DMS153 (cell line): ENCODE data around the gene CXADR.
"Not testable (repeated sequence)": the region's sequence is repeated elsewhere in the genome, so short reads cannot be mapped to it uniquely, and the experiment has no call there.

Experiments
- DNase-seq: peaks from one replicate; lab custom pipeline; 2025; lab: John Stamatoyannopoulos, UW

The CXADR gene

DNA sequence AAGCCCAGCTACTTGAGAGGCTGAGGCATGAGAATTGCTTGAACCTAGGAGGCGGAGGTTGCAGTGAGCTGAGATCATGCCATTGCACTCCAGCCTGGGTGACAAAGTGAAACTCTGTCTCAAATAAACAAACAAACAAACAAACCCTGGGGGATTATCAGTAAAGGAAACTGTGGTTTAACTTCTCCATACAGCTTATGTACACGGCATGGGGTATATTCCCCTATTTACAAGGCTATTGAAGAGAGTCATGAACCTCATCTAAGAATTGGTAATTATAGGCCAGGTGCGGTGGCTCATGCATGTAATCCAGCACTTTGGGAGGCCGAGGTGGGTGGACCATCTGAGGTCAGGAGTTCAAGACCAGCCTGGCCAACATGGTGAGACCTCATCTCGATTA, 9.9 kb upstream of the CXADR start:
- DNase-seq, result not testable (repeated sequence)

DNA sequence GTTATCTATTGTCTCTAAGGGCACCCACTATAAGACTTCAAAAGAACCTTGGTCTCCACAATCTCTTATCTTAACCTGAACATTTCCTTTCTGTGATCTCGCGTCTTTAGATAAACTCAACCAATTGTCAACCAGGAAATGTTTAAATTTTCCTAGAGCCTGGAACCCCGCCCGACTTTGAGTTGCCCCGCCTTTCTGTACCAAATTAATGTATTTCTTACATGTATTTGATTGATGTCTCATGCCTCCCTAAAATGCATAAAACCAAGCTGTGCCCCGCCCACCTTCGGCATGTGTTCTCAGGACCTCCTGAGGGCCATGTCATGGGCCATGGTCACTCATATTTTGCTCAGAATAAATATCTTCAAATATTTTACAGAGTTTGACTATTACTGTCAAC, 5.9 kb upstream of the CXADR start:
- DNase-seq, result no peak

DNA sequence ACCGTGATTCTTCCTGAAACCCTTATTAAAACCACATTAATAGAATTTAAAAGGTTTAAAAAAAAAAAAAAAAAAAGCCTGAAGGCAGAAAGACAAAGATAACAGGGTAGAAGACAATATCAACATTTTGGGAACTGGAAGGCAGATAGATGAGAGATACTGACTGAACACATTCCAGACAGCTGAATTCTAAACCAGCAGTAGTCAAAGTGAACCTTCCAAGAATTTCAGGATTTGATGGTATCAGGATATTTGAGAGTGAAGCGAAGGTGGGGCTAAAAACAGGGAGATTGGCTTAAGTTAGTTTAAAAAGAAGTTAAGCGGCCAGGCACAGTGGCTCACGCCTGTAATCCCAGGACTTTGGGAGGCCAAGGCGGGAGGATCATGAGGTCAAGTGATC, 5.3 kb upstream of the CXADR start:
- no peak for DNase-seq

DNA sequence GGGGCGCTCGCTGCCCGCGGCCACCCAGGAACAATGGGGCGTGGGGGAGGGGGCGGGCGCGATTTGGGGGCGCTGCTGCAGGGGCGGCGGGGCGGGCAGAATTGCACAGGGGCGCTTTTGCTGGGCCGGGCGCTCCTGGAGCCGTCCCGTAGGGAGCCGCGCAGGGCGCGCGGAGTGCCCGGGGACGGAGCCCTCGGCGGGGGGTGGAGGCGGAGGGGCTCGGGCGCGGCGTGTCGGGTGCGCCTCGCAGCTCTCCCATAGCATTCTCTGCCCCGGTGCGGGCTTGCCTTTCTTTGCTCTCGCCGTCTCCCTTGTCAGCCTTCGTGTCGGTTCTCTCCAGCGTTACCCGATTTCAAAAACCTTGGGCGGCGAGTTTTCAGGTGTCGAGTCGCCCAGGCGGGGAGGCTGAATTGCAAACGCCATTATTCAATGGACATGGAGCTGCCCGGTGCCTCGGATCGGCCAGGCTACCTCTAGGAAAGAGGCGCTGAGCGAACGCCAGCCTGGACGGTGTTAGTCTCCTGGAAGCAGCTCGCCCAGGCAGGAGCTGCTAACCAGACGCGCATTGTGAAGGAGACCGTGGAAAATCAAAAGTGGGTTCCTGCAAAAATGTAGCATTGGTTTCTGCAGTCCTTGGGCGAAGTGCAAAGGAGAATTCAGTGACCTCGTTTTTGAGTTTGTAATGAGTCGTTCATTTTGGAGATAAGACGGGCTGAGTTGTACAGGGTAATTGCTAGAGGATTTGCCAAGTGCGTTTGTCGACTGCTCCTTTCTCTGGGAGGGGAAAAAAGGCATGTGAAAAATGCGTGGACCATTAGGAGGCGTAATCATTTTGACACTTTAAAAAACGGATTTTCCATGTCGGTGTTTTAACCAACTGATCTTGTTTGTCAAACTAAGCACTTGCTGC, 626 bp downstream of the CXADR start:
- DNase-seq, result no peak

DNA sequence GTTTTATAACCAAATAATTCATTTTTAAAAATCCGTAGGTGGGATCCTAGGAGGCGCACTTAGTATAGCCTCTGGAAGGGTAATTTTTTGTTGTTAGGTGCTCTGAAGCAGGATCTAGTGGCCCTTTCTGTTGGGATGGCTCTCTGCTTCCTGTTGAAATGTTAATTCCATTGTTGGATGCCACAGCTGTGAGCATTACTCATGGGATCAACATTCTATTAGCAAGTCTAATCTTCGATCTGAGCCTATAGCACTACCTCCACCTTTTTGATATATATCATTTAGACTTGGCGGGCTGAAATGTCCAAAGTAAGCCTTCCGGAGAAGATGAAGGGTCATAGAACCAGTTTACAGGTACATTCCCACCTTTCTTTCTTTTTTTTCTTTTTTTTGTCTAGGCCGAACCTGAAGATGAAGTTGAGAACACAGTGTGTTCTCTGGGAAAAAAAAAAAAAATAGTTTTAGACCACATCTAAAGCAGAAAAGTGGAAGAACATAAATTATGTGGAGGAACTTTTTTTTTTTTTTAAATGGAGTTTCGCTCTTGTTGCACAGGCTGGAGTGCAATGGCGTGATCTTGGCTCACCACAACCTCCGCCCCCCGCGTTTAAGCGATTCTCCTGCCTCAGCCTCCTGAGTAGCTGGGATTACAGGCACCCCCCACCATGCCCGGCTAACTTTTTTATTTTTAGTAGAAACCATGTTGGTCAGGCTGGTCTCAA, 1.4 kb downstream of the CXADR start:
- no peak for DNase-seq

DNA sequence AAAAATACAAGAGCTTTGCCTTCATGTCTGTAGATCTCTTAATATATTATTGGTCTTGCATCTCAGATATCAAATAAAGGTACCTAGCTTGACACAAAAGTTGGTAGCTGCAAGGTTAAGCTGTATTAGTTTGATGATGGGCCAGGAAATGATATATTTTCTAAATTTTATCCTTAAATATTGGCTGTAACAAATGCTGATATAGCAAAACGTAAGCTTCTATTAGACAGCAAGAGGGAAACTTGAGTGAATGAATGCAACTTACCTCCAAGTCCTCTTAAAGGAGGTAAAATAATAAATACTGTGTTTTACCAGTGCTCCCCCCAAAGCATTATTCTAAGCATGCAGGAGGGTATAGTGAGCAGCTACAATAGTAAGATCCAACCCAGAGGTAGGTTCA, 4.2 kb downstream of the CXADR start:
- not testable (repeated sequence) for DNase-seq

DNA sequence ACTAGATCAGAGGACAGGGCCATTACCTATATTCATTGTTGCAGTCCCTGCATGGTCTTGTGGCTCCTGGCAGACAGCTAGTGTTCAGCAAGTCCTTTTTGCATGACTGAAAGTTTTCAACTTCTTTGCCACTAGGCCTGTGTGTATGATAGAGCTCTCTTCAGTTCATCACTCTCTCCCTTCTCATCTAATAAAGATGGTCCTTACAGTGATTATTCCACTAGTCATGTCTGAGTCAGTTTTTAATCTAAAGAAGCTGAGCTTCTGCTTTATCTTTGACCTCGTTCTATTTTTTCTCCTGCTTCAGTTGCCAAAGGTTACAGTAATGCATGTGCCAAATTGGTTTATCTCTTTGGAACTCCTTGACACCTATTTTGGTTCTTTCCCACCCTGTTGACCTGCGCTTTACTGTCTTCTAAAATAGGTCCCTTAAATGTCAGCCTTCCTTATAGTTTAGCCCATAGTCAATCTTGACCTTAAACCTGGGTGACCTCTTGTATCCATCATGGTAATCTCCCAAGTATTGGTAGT, 6.4 kb downstream of the CXADR start:
- no peak for DNase-seq

DNA sequence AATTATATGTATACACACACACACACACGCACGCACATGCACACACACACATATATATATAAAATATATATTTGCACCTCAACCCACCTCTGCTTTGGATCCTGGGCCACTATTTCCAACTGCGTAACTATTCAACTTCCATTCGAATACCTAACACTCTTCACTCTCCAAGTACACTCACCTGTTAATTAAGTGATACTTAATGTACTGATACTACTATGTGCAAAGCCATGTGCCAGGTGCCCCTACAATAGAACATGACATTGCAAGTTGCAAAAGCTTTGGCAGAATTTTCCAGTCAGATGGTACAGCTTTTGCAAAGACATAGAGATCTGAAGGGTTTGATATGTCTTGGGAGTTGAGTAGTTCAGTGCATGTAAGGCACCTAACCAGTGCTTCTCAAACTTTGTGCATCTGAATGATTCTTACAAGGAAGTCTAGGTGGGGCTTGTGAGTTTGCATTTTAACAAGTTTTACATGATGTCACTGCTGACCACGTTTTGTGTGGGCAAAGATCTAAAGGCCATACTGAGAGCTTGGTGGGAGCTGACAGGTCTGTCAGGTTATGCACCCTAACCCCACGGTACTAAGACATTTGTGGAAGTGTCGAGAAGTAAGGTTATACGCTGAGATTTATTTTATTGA, 7.2 kb downstream of the CXADR start:
- DNase-seq, result no peak

DNA sequence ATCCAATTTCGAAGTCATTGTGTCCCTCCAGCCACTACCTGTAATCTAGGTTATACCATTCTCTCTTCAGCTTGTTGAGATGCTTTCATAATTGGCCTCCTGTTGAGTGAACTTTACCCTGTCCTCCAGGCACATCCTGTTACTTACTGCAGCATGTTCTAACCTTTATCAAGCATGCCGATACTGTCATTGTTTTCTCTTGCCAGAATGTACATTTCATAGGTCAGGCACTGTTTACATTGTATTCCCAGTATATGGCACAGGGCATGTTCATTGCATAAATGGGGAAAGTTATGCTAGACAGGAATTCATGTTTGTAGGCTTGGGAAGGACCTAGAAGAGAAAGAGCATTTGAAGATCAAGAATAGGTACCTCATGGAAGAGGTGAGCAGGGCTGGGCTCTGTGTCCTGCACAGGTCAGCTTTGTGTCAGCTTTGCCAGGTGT, 10.2 kb downstream of the CXADR start:
- no peak for DNase-seq

DNA sequence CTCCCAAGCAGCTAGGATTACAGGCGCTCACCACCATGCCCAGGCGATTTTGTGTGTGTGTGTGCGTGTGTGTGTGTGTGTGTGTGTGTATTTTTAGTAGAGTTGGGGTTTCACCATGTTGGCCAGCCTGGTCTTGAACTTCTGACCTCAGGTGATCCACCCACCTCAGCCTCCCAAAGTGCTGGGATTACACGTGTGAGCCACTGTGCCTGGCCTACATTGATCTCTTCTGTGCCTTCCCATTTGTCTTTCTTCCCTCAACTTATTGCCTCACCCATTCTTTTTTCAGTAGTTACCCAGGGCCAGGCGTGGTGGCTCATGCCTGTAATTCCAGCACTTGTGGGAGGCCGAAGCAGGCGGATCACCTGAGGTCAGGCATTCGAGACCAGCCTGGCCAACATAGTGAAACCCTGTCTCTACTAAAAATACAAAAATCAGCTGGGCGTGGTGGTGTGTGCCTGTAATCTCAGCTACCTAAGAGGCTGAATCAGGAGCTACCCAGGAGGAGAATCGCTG, 11.2 kb downstream of the CXADR start:
- not testable (repeated sequence) for DNase-seq

DNA sequence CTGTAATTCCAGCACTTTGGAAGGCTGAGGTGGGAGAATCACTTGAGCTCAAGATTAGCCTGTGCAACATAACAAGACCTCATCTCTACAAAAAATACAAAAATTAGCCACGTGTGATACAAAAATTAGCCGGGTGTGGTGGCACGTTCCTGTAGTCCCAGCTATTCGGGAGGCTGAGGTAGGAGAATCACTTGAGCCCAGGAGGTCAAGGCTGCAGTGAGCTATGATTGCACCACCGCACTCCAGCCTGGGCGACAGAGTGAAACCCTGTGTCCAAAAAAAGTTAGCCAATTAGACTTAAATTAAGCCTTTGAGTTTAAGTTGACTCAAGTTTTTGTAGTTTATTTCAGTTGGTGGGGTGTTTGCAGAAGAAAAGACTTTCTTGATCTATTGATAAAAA, 11.8 kb downstream of the CXADR start:
- DNase-seq, result no peak

DNA sequence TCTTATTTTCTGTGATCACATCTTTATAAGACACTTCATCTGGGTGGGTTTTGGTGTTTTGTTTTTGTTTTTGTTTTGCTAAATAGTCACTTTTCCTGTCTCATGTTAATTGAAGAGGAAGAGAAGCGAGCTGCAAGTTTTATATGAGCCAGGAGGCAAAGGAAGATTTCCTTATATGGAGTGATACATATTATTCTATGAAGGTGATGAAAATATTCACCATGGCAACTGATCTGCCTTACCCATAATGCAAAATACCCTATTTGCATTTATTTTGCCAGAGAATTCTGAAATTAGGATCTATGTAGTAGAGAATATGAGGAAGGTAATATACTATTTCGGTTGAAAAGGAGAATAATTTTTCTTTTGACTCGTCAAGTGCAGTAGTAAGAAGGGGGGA, 13.9 kb downstream of the CXADR start:
- DNase-seq, result no peak

DNA sequence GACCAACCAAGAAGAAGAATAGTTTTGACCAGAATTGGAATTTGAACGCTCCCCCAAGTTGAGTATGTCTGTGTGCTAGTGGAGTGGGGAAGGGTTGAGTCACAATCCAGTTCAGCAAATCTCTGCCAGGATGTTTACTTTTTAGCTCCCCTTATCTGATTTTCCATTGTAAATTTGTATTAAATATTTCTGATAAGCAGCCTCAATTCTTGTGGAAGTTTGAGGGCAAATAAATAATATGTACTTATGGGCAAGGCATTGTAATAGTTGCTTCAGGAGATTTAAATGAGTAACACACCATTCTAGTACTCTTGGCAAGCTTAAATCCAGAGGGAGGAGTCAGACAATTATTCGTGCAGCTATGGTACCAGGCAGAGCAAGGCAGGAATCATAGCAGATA, 14.4 kb downstream of the CXADR start:
- no peak for DNase-seq

DNA sequence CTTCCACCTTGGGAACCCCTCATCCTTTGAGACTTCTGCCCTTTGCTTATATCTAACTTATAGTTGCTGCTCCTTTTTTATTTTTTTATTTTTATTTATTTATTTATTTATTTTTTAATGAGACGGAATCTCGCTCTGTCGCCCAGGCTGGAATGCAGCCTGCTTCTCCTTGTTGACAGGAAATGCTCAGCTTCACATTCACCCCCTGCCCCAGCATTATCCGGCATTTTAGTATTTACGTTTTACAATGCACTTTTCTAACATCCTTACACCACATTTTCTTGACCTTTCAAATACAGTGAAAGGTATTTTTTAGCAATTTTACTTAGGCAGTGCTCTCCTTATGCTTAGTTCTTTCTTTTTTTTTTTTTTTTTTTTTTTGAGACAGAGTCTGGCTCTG, 14.9 kb downstream of the CXADR start:
- no peak for DNase-seq

DNA sequence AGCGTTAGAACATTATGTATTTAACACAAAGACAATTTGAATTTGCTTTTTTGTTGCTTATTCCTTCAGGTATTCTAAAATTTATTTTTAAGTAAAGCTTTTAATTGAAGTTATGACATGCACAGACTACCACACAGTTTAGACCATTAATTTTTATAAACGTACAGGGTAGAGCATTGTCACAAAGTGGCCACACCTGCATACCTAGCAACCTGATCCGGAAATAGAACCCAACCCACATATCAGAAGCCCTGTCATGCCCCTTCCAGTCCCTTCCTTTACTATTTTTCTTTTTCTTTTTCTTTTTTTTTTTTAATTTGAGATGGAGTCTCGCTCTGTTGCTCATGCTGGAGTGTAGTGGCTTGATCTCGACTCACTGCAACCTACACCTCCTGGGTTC, 16.8 kb downstream of the CXADR start:
- DNase-seq, result no peak

DNA sequence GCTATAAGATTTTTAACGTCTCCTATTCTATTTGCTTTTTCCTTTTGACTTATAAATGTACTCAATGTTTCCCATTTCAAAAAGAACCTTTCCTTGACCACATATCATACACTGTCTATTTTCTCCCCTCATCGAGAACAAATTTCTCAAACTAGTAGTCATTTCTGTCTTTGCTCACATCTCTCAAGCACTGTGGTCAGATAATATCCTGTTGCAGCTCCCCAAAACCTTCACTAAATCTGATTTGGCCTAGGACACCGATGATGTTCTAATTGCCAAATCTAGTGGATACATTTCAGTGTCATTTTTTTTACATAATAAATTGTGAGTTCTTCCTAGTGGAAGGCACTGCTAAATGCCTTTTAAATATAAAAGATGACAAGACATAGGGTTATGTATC, 19.4 kb downstream of the CXADR start:
- no peak for DNase-seq

DNA sequence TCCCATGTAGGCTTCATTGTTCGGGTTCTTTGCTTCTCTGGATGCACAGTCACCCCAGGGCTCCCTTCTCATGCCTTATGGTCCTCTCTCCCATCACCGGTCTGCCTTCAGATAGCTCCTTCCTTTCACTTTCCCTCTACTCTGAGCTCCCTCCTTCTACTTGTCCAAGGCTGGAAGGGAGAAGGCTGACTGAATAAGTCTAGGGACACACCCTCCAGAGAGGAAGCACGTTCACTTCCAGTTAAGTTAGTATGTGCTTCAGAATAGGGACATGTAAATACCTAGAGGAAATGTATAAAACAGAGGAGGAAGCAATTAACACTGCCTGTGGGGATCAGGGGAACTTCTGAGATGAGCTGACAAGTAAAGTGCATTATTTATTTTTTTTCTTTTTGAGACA, 23.5 kb downstream of the CXADR start:
- DNase-seq, result no peak

DNA sequence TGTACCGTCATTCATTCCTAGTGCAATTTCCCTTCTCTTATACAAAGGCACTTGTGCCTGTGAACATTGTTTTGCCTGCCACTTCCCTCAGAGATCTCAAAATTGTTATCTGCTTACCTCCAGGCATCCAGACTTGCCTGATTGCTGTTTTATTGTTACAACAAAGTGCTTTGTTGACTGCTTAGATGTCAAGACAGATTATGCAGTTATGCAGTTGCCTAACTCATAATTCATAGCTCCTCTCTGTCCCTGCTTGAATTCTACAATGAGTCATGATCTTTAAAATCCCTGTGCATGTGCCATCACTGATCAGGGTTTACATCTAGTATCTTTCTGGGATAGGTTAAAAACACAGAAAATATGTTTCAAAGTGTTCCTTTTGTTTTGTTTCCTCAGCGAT, 24.5 kb downstream of the CXADR start:
- DNase-seq, result no peak

DNA sequence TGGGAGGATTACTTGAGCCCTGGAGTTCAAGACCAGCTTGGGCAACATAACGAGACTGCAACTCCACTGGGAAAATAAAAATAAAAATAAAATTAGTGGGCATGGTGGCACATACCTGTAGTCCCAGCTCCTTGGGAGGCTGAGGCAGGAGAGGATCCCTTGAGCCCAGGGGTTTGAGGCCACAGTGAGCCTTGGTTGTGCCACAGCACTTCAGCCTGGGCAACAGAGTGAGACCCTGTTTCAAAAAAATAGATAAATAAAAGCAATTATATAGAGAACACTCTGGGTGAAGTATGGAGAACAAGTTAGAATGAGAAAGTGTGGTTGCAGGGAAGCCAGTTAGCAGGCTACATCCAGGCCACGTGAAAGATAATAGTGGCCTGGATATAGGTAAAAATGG, 25.7 kb downstream of the CXADR start:
- DNase-seq, result no peak

DNA sequence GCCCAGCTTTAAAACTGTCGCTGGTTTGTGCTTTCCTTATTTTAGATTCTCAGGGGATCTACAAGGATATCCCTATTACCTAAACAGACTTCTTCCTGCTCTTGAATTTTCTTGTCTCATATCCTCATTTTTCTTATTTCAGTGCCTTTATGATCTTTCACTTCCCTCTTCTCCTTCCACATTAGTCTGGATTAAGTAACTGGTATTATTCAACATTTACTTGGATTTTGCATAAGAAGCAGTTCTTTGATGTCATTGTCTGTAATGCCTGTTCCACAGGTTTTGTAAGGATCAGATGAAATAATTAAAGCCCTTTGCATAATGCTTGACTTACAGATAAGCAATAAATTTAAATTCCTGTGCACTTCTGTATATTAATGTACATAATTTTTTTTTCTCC, 26.5 kb downstream of the CXADR start:
- no peak for DNase-seq

DNA sequence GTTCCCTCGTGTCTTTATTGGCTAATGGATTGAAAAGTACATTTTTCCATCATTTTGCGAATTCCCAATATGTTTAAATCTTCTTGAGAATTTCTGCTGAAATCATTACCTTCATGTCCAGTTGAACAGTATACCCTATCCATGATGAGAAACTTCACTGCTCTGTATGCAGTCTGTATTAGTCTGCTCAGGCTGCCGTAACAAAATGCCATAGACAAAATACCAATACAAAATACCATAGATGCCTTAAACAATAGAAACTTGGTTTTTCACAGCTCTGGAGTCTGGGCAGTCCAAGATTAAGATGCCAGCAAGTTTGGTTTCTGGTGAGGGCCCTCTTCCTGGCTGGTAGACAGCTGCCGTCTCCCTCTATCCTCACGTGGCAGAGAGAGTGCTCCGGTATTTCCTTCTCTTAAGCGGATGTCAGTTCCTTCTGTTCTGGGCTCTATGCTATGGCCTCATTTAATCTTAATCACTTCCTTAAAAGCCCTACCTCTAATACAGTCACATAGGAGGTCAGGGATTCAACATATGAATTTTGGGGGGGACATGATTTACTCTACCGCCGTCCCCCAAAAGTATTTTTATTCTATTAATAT, 27.0 kb downstream of the CXADR start:
- DNase-seq, result no peak

DNA sequence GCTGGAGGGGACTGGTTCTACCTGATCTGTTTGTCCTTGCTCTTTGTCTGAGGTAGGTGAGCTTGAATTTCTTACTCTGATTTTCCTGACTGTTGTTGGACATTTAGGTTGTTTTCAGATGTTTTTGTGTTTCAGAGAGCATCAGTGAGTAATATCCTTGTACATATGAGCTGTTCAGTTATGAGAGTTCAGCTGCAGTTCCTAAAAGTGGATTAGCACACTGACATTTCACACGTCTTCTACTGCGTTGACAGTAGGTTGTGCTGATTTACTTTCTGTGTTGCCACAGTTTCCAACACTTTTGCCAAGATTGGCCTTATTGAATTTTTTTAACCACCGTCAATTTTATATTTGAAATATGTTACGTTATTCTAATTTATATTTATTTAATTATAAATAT, 27.7 kb downstream of the CXADR start:
- no peak for DNase-seq
